GM18909 (cell line): ENCODE results near the gene TSEN54.

Source experiments
- ATAC-seq: cut with Tn5 transposase; IDR thresholded peaks from one replicate; pipeline ENCODE4 v1.9.1; 2021; ENCODE audit warnings: mild to moderate bottlenecking; ENCODE audit not compliant: unreplicated experiment, poor library complexity

Gene TSEN54

DNA sequence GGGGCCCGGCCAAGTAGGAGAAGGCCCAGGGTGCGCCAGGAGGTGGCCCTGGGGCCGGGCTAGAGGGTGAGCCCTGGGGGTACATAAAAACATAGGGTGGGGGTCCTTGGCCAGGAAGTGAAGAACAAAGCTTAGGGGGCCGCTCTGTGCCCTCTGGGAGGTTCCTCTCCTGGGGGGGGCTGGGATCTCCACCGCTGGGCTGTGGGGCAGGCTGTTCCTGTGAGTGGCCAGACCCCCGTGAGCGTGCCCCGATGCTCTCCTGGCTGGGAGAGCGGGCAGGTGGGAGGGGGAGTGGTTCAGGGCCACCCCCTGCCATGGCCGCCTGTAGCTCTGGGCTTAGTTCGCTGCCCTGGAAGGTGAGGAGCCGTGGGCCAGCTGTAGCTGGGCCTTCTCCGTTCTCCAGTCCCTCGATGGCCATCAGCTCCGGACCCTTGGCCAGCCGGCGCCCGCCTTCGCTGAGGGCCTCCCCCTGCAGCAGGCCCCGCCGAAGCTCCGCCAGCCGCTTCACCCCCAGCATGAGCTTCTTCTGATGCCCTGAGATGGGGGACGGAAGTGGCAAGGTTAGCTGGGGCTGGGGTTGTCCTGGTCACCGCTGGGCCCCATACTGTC, 13.5 kb upstream of the TSEN54 start:
- no peak for ATAC-seq

DNA sequence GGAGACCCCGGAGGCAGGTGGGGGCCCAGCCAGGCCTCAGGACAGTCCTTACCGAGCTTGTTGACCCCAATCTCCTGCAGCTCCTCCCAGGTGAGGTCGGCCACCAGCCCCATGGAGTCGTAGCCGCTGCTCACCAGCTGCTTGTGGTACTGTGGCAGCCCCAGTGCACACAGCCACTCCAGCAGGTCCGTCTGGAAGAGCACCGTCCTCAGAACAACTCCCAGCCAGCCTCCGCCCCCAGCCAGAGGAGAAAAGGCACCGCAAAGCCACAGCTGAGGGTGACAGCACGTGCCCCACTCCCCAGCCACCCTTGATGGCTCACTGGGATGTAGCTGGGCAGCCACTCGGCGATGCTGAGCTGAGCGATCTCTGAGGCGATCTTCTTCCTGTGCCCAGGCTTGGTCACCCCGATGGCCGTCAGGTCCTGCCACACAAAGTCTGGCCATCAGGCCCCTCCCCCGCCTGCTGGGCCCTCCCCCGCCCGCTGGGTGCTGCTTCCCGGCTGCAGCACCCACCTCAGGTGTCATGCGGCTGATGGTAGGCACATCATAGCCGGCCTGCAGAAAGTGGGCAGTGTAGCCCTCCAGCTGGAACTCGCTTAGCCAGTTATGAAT, 12.9 kb upstream of the TSEN54 start:
- no peak for ATAC-seq

DNA sequence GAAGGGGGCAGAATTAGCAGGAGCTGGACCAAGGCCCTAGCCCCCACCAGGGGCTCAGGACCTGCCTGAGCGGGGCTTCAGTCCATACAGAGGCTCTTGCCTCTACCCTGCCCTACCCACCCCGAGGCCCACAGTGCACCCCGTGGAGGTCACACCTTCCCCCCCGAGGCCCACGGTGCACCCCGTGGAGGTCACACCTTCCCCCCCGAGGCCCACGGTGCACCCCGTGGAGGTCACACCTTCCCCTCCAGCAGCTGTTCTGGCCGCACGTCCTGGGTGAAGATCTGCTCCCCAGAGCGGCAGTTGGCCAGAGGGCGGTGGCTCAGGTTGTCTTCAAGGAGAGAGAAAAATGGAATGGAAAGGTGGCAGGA, 12.4 kb upstream of the TSEN54 start:
- no peak for ATAC-seq

DNA sequence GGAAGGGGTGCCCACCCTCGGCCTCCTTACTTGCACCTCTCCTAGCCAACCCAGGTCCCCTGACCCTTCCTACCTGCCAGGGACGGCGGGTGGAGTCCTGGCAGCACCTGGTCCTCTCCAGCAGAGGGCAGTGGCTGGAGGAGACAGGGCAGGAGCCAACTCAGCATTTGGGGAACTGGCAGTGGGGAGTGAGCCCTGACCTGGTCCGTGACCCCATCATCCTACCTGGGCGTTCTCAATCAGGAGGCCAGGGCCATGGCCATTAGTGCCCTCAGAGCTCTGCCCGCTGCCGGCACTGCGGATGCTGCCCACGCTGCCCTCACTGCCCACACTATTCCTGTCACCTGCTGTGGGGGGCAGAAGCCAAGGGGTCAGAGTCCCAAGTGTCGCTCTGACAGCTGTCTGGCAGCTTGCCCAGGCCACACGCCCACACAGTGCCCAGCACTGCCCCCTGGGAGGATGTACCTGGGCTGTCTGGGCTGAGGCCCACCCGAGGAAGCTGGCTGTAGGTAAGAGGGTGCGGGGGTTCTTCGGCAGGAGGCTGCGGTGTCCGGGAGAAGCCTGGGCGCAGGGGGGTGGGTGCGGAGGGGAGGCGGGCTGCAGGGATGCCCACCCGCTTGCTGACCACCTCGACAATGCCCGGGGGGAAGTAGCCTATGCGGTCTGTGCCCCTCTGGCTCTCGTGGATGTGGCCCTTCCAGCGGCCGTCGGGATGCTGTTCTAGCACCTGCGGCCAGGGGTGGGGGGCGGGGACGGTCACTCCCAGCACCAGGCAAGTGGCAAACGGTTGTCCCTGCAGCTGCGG, 11.8 kb upstream of the TSEN54 start:
- ATAC-seq: no peak

DNA sequence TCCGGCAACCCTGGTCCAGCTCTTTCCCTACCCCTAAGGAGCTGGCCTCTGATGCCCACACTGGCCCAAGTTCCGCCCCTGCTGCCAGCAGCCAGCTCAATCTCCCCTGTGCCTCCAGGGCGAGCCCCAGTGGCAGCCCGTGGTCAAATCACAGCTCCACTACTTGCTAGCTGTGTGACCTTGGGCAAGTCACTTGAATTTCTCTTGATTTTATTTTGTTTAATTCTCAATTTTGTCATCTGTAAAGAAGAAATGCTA, 11.2 kb upstream of the TSEN54 start:
- no peak for ATAC-seq

DNA sequence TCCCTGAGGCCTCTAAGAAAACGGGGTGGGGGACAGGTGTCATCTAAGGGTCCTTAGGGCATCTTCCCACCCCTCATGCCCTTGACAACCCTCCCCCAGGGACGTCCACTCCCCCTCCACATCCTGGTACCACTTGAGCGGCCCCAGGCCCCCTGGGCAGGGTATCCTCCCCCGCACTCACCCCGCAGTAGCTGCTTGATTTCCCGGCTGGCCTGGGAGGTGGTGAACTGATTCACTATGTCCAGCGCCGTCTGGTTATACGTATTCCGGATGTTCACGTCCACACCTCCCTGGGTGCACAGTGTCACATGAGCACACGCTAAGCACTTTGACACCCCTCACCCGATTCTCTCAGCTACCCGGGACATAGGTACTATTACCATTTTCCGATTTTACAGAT, 10.7 kb upstream of the TSEN54 start:
- no peak for ATAC-seq

DNA sequence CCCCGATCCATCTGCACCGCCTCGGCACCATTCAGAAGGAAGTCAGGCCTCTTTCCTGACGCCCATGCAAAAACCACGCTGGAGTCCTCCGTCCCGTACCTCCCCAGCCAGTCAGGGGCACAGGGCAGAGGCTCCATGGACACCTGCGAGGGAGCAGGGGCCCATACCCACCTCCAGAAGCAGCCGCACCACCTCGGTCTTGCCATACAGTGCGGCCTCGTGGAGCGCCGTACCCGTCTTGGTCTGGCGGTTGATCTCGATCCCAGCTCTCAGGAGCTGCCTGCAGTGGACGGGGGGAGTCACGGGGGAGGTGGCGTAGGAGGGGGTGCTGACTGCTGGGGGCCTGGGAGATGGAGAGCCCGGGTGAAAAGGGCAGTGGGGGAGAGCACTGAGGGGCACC, 10.2 kb upstream of the TSEN54 start:
- ATAC-seq: no peak

DNA sequence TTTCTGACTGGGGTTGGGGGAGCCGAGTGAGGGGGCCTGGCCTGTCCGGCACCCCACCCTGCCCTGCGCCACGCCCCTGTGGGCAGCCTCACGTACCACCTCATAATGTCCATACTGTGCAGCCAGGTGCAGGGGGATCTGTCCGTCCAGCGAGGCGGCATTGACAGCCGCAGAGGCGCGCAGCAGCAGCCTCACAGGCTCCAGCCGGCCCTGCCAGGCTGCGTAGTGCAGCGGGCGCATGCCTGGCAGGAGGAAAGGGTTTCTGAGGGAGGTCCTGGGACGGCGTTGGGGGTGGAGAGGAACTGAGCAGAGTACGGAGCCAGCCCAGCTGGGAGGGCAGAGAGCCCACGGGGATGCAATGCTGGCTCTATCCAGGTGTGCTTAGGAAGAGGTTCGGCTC, 9.4 kb upstream of the TSEN54 start:
- ATAC-seq: no peak

DNA sequence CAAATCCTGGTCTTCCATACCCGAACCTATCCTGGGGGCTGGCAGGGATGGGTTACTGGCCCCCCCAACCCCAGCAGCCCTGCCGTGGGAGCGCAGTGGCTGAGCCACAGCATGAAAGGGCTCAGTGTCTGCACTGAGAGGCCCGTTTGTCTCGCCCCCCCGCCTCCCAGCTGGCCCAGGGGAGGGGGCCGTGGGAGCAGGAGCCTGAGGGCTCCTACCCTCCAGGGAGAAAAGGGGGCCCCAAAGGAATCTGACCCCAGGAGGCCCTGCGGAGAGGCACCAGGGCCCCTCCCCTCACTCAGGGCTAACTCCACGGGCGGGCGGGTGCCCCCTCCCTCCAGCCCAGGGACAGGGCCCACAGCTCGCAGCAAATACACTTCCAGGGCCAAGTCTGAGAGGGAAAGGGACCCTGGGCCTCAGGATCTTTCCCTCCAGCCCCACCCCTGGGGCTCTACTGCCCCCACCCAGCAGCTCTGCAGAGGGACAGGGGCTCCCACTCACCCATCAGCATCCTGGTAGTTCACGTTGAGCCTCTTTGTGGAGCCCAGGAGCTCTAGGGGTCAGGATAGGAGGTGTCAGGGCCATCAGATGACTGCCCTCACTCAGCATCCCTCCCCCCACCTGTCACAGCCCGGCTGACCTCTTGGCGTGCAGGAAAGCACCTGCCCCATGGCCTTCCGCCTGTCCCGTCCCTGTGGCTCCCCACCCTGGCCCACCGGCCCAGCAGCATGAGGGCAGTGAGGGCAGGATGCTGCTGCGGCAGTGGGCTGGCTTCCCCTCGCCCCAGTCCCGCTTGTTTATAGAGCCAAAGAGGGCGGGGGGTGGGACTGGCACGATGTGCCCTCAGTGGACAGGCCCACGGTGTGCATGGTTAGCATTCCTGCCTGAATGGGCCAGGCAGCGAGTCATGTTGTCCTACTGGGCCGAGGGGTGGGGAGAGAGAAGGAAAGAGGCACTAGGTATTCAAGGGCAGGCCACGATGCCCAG, 8.3 kb upstream of the TSEN54 start:
- ATAC-seq: no peak

DNA sequence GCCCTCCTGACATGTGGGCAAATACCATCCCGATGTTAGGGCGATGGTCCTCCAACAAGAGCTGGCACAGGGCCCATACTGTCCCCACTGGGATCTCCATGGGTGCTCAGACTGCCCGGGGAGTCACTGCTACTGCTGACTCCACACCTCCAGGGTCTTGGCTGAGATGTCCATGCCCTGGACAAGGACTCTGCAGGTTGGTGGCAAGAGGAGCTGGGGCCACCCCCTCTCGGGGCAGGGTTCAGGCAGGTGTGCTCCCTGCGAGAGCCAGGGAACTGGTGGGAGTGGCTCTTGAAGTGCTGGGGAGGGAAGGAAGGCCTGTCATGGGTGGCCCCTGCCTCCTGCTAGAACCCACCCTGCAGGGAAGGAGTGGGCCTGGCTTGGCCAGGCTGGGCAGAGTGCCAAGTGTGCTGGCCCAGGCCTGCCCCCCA, 7.4 kb upstream of the TSEN54 start:
- ATAC-seq: no peak

DNA sequence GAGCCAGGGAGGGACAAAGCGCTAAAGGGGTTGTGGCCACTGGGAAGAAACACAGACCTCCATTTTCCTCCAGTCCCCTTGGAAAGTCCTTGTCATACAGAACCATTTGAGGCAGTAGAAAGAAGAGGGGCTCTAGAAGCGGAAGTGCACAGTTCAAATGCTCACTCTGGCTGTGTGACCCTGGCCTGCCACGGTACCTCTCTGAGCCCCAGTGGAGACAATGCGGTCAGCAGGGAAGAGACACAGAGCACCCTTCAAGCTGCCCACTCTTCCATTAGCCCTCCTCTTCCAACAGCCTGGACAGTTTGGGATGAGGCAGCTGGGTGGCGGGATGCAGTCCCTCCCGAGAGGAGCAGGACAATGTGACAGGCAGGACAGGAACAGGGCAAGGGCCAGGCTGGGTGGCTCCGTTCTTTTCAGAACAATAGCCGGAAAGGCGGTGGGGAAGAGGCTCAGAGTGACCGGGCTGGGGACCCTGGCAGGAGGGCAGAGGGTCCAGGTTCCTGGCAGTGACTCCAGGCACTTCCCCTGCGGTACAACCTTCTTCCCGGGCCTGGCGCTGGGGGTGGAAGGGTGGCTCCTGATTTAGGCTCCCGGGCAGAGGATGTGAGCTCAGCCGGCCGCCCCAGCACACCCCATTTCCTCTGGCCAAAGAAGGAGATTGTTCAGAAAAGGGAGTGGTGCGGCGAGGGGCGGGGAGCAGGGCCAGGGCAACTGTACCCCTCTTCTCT, 6.6 kb upstream of the TSEN54 start:
- no peak for ATAC-seq

DNA sequence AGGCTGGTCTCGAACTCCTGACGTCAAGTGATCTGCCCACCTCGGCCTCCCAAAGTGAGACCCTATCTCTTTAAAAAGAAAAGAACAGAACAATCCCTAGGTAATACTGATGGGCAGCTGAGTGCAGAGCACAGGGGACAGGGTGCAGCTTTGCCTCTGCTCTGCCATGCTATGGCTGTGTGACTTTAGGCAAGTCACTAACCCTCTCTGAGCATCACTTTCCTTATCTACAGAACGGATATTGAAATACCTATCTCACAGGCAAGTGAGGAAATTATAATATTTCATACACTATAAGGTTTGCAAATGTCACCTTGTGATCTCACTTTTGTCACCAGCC, 5.1 kb upstream of the TSEN54 start:
- no peak for ATAC-seq

DNA sequence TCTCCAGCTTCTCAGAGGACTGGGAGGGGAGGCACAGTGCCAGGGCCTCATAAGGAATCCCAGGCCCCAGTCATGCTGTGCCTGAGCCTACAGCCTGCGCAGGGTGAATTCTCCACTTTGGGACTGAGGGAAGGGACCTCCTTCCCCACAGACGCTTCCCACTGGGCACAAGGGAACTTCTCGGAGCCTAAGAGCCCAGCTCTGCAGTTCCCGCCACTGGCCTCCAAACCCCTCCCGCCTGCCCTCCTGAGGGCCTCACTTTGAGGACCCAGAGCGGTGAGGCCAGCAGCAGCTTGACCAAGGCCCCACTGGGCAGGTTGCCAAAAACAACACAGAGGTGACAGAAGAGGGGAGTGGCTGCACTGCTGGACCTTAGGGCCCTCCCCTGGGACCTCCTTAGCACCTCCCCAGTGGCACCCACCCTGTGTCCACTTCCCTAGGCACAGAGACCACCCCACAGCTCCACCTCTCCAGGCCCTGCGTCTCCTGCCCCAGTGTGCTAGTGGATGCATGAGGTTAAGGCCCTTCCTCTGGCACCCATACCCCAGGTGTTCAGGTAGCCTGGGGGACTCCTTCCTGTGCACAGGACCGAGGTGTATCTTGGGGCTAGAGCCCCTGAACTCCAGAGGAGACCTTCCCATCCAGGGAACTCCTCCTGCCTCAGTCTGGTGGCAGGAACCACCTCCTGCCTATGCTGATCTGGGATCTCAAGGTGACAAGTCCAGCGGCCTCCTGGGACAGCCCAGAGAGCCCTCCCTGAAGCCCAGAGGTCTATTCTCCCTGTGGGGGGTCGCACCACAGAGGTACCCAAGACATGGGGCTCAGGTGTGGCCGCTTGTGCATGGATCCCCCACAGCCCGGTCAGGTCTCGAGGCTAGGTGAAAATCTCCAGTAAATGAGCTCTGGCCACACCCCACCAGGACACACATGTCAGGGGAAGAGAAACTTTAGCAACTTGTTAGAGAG, 4.4 kb upstream of the TSEN54 start:
- ATAC-seq: no peak

DNA sequence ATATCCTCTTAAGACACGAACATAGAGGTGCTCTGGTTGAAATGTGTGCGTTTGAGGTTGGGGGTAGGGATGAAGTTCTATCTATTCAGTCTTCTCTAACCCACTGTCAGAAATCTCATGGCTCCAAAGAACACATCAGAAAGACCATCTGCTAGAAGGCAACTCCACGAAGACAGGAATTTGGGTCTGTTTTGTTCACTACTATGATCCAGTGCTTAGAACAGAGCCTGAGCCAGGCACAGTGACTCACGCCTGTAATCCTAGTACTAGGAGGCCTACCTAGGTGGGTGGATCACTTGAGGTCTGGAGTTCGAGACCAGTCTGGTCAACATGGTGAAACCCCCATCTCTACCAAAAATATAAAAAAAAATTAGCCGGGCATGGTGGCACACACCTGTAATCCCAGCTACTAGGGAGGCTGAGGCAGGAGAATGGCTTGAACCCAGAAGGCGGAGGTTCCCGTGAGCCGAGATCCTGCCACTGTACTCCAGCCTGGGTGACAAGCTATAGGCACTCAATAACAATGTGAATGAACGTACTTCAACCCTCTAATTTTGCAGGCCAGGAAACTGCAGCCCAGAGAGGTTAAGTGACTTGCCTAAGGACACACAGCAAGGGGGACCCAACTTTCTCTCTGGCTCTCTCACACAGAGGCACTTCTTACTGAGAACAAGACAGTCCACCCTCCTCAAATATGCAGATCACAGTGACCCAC, 3.2 kb upstream of the TSEN54 start:
- ATAC-seq: no peak

DNA sequence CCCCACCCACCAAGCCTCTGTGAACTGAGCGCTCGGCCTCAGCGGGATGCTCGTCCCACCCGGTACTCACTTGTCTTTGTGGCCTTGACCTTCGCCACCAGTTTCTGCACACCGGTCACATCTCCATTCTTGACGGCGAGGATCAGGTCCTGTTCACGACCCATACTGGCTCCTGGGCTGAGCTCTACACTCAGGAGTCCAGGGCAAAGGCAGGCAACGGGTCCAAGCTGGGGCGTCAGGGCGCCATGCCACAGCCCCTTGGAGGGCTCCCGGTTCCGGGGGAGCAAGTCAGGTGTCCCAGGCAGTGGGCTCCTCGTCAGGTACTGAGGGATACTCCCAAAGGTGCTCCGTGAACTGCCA, 2.7 kb upstream of the TSEN54 start:
- no peak for ATAC-seq

DNA sequence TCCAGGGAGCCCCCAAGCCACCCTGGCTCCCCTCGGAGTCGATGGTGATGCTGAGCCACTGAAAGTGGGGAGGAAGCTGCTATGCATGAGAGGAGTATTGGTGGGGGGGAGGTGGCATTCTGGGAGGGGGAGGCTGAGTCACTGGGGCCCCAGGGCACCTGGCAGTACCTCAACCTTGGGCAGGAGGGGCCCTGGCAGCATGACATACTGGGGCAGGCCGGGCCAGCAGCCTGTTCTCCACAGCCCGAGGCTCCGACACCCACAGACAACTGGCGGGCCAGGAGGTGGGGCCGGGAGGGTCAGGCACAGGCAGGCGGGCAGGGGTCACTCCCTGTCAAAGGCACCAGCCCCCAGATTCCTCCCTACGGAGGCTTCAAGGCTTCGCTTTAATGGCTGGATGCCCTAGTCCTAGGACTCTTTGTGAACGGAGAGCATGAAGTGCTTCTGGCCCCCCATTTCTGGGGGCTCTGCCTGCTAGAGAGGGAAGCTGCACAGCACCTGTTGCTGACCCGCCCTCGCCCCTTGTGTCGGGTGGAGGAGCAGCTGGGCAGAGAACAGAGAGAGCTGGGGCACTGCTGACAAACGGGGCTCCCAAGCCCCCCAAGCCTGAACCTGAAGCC, 1.9 kb upstream of the TSEN54 start:
- no peak for ATAC-seq

DNA sequence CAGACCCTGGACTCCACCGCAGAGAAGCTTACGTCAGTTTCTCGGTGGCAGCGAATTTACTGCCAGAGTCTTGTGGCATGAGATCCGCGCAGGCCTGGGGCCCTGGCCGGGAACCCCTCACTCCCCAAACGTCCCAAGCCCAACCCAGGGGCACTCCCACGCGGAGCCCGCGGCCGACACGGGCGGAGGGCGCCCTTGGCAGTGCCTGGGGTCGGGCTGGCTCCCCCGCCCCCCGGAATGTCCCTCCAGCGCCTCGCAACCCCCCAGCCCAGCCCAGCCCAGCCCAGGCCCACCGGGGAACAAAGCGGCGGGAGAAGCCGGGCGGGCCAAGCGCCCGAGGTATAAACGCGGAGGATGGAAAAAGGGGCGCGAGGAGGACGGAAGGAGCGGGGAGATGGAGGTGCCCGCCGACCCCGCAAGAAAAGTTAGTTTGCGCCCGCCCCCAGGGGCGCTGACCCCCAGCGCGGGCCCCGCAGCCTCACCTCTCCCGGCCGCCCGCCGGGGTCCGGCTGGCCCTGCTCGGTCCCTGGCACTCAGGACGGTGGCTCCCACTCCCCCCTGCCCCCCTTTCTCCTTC, 1.3 kb upstream of the TSEN54 start:
- no peak for ATAC-seq
